GM12892 (cell line): ENCODE measurements around the gene SPAG17.

Source experiments
- POLR2A ChIP-seq: IDR thresholded peaks from 2 replicates; pipeline ENCODE4 v1.6.1; 2011; ENCODE audit warnings: low read depth, low read length, control low read depth
- POLR2AphosphoS5 ChIP-seq: IDR thresholded peaks from 2 replicates; pipeline ENCODE4 v1.6.1; 2011; ENCODE audit warnings: low read depth, low read length, control low read depth
- TAF1 ChIP-seq: IDR thresholded peaks from 2 replicates; pipeline ENCODE4 v1.6.1; 2011; ENCODE audit warnings: low read depth, mild to moderate bottlenecking, control low read depth, low read length, borderline replicate concordance

GRCh38 chr1:118157506-118157905, 27.5 kb downstream of the SPAG17 start:
- TF ChIP-seq POLR2A (no peak), POLR2AphosphoS5 (no peak), TAF1 (no peak)
